Measurements from ENCODE around the gene PIGC. TPM values are rescaled to one million over a fixed set of nuclear protein-coding genes. Genes with fewer than 3 reads are reported as not detected.

The PIGC gene
- total and polyA plus RNA-seq, 10 of the 15 experiments (the other 5 are each of a cell fraction or from before 2014, with no cell fraction given), result 11.0 to 37.3 (median 19.6) TPM

- TF ChIP-seq ZNF217 (IDR thresholded peaks at IDR 0.05) (no peak), RELB (IDR thresholded peaks at IDR 0.05; ENCODE audit: low read depth) (no peak; the same call in 1 of the 2 replicates), MEF2B (IDR thresholded peaks at IDR 0.05; ENCODE audit: partially characterized antibody, poor library complexity, severe bottlenecking) (no peak), TCF3 (IDR thresholded peaks at IDR 0.05; ENCODE audit: borderline replicate concordance, insufficient read depth, low read depth, low read length) (no peak), PKNOX1 (IDR thresholded peaks at IDR 0.05) (no peak), RCOR1 (conservative IDR thresholded peaks at IDR 0.05; ENCODE audit: low read depth, low read length) (no peak), CTCF (IDR thresholded peaks at IDR 0.05 in 2 of 3, conservative IDR thresholded peaks at IDR 0.05 in 1 of 3; ENCODE audit: control insufficient read depth in 2 of 3, extremely low read depth in 1 of 3, insufficient read depth in 1 of 3, low read depth in 3 of 3, low read length in 3 of 3) (no peak), MTA2 (IDR thresholded peaks at IDR 0.05; ENCODE audit: low read depth) (0 out of 2 replicates have a peak, but pooled peaks have one; percentile 6), ATF7 (IDR thresholded peaks at IDR 0.05; ENCODE audit: low read depth) (no peak), SP1 (IDR thresholded peaks at IDR 0.05; ENCODE audit: low read depth, low read length) (no peak)
These were observed 46.2 kb downstream of the PIGC start (continued) for GRCh38 chr1:172397633-172398032.

Measured in GM12878 (cell line).